Measurements from ENCODE around the gene DOK5. TPM values are rescaled to one million over a fixed set of nuclear protein-coding genes. Genes with fewer than 3 reads are reported as not detected.

DOK5 gene
- total RNA-seq, 4 donors from 2014 or later = 0.55 to 48.6 (median 1.3) TPM; not detected in 1

- H3K4me1 ChIP-seq = no peaks in the 10 kb centered on the region
- in situ Hi-C loops (cut with MboI; ENCODE audit: low pct_ligation_motif_present in 1 of 4, low pct_unique_long_range_greater_than_20kb in 1 of 4, low sequenced_read_pairs in 3 of 4) (no loop called here), intact Hi-C loops (cut with DNase I; ENCODE audit: low total_unique reads) (no loop called here)
- 64 to 100% methylated on average over 1 to 2 of the region's 2 CpGs for WGBS, 2 donors (ENCODE audit: low coverage in 1 of 2)
- no peak overlapping the region for H3K4me3 ChIP-seq
- no peaks in the 10 kb centered on the region for H3K9me3 ChIP-seq
- H3K27me3 ChIP-seq = no peaks in the 10 kb centered on the region
- no peak for TF ChIP-seq EP300 (IDR thresholded peaks at IDR 0.05; ENCODE audit: low read depth)
- TF ChIP-seq CTCF (IDR thresholded peaks at IDR 0.05) = no peak
- no peak for TF ChIP-seq POLR2A (IDR thresholded peaks at IDR 0.05)
- TF ChIP-seq POLR2AphosphoS5 (IDR thresholded peaks at IDR 0.05) = no peak
- DNase-seq = no peak
- H3K36me3 ChIP-seq = no peaks in the 10 kb centered on the region
- H3K27ac ChIP-seq = no peak overlapping the region
Measured at GRCh38 chr20:54488442-54488841, 13.0 kb downstream of the DOK5 start.

GRCh38 chr20:54491506-54491905, 16.1 kb downstream of the DOK5 start:
- Histone ChIP-seq H3K4me3 (no peak overlapping the region), H3K36me3 (no peaks in the 10 kb centered on the region), H3K27me3 (no peaks in the 10 kb centered on the region), H3K4me1 (no peaks in the 10 kb centered on the region), H3K9me3 (no peaks in the 10 kb centered on the region), H3K27ac (no peak overlapping the region)
- no peak for TF ChIP-seq POLR2AphosphoS5 (IDR thresholded peaks at IDR 0.05)
- TF ChIP-seq EP300 (IDR thresholded peaks at IDR 0.05; ENCODE audit: low read depth) = no peak
- no peak for TF ChIP-seq POLR2A (IDR thresholded peaks at IDR 0.05)
- intact Hi-C loops (cut with DNase I; ENCODE audit: low total_unique reads) (no loop called here), in situ Hi-C loops (cut with MboI; ENCODE audit: low pct_ligation_motif_present in 1 of 4, low pct_unique_long_range_greater_than_20kb in 1 of 4, low sequenced_read_pairs in 3 of 4) (no loop called here)
- 89% methylated on average over 3 to 7 of the region's 7 CpGs for WGBS, 2 donors (ENCODE audit: low coverage in 1 of 2)
- no peak for DNase-seq

- in situ Hi-C loops (cut with MboI; ENCODE audit: low pct_ligation_motif_present in 1 of 4, low pct_unique_long_range_greater_than_20kb in 1 of 4, low sequenced_read_pairs in 3 of 4) (no loop called here), intact Hi-C loops (cut with DNase I; ENCODE audit: low total_unique reads) (no loop called here)
- Histone ChIP-seq H3K9me3 (no peaks in the 10 kb centered on the region), H3K36me3 (no peaks in the 10 kb centered on the region), H3K4me3 (no peak overlapping the region), H3K27ac (no peak overlapping the region), H3K27me3 (no peaks in the 10 kb centered on the region), H3K4me1 (no peaks in the 10 kb centered on the region)
- TF ChIP-seq CTCF (IDR thresholded peaks at IDR 0.05) = no peak
- no peak for TF ChIP-seq POLR2A (IDR thresholded peaks at IDR 0.05)
- TF ChIP-seq EP300 (IDR thresholded peaks at IDR 0.05; ENCODE audit: low read depth) = no peak
- no peak for TF ChIP-seq POLR2AphosphoS5 (IDR thresholded peaks at IDR 0.05)
- WGBS, 2 donors (ENCODE audit: low coverage in 1 of 2) = 55 to 71% methylated on average over 3 of the region's 3 CpGs
- DNase-seq = no peak
Measured at GRCh38 chr20:54494303-54495006, 19.1 kb downstream of the DOK5 start.

- no peak for DNase-seq
- H3K27ac ChIP-seq = no peak overlapping the region
- WGBS, 2 donors (ENCODE audit: low coverage in 1 of 2) = 71 to 74% methylated on average over 4 of the region's 4 CpGs
- TF ChIP-seq EP300 (IDR thresholded peaks at IDR 0.05; ENCODE audit: low read depth) (no peak), POLR2A (IDR thresholded peaks at IDR 0.05) (no peak), CTCF (IDR thresholded peaks at IDR 0.05) (no peak), POLR2AphosphoS5 (IDR thresholded peaks at IDR 0.05) (no peak)
- H3K9me3 ChIP-seq = no peaks in the 10 kb centered on the region
- in situ Hi-C loops (cut with MboI; ENCODE audit: low pct_ligation_motif_present in 1 of 4, low pct_unique_long_range_greater_than_20kb in 1 of 4, low sequenced_read_pairs in 3 of 4) = no loop called here
- no peaks in the 10 kb centered on the region for H3K27me3 ChIP-seq
- no peak overlapping the region for H3K4me3 ChIP-seq
- intact Hi-C loops (cut with DNase I; ENCODE audit: low total_unique reads) = no loop called here
- no peaks in the 10 kb centered on the region for H3K36me3 ChIP-seq
- no peaks in the 10 kb centered on the region for H3K4me1 ChIP-seq
Measured at GRCh38 chr20:54497931-54498718, 22.7 kb downstream of the DOK5 start.
